GM21526 (cell line): ENCODE results near the gene SKIC3.

ENCODE experiments used
- ATAC-seq: cut with Tn5 transposase; IDR thresholded peaks from one replicate; pipeline ENCODE4 v1.9.1; 2021; ENCODE audit warnings: moderate library complexity; ENCODE audit not compliant: unreplicated experiment, low FRiP score

The SKIC3 gene

DNA sequence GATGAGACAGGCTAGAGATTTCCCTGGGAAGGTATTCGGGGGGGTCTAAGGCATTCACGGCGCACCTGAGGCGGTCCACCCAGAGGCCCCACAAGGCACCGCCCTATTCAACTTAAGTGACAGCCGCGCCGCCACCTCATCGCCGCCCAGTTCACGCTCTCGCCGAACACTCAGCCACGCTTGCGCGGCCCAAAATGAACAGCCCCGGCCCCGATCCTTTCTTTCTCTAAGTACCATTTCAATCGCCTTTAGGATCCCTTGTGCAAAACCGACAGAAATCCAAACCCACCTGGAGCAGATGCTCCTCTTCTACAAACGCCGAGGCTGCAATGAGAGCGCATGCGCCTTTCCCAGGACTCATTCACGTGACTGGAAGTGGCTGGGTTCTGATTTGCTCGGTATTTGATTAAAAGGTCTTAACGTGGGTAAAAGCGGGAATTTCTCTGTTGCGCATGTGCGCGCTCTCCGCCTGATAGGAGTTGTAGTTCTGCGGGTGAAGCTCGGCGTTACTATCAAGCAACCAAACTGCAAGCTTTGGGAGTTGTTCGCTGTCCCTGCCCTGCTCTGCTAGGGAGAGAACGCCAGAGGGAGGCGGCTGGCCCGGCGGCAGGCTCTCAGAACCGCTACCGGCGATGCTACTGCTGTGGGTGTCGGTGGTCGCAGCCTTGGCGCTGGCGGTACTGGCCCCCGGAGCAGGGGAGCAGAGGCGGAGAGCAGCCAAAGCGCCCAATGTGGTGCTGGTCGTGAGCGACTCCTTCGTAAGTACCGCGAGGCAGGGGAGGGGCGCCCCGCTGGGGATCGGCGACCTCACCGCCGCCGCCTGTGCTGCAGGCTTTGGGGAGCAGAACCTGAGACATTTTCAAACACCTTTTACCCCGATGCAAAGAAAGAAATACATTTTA lies at the start of gene SKIC3, which contains the start of gene ARSK:
TSS of gene SKIC3 (minus strand) at position 331 of the 902 bp plus-strand sequence. CDS start 7,827 bp downstream, outside the sequence.
TSS of gene ARSK (plus strand) at position 455 of the 902 bp plus-strand sequence. CDS start at position 633, 178 bp downstream.
- peak; percentile 87 for ATAC-seq

DNA sequence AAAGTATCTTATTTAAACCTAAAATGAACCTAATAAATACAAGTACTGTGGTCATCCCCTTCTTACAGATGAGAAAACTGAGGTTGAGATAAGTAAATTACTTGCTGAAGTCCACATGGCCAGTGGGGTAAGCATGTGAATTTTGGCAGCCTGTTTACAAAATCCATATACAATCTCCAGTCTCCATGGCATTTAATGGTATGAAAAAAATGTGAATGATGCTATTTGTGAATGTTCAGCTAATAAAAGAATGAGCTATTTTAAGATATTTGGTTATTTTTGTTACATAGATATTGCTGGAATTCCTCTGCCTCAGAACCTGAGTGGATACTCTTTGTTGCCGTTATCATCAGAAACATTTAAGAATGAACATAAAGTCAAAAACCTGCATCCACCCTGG lies 45.8 kb upstream of the SKIC3 start:
- ATAC-seq: no peak

DNA sequence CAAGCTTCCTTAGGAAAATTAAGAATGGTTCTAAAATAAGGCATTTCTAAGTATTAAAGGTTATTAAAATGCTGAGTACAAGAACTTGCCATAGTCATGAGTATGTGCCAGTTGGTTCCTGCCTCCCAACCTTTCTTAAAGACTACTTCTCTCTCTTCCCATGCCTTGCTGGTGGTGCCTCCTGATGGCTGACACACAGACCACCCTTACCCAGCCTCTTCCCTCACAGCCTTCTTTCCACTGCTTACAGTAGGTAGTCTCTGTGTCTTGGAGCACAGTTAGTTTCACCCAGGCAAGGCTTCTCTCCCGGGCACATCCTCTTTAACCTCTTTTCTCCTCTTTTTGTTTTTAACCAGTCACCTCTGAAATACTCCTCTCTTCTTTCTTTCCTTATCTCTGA lies 44.5 kb upstream of the SKIC3 start:
- no peak for ATAC-seq

DNA sequence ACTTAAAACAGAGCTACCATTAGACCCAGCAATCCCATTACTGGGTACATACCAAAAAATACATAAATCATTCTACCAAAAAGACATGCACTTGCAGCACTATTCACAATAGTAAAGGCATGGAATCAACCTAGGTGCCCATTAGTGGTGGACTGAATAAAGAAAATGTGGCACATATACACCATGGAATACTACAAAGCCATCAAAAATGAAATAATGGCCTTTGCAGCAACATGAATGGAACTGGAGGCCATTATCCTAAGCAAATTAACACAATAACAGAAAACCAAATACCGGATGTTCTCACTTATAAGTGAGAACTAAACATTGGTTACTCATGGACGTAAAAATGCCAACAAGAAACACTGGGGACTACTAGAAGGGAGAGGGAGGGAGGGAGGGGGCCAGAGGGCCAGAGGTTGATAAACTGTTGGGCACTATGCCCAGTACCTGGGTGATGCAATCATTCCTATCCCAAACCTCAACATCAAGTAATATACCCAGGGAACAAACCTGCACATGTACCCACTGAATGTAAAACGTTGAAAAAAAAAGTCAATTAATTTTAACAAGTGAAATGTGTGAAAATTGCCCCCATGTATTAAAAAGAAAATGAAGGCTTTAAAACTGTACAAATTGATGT lies 40.6 kb upstream of the SKIC3 start:
- ATAC-seq: no peak

DNA sequence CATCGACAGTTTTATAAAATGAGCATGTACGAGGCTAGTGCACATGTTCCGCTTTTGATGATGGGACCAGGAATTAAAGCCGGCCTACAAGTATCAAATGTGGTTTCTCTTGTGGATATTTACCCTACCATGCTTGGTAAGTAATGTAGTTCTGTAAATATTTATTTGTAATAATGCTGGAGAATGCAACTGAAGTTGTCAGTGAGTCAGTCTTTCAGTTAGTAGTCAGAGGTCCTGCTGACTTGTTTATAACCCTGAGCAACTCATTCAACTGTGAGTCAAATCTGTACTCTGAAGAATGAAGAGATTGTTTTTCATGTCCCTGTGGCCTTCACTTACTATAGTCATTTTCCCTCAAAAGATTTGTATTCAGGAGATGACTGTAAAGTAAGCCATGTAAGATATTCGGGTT lies 36.7 kb upstream of the SKIC3 start:
- ATAC-seq: peak; percentile 78

DNA sequence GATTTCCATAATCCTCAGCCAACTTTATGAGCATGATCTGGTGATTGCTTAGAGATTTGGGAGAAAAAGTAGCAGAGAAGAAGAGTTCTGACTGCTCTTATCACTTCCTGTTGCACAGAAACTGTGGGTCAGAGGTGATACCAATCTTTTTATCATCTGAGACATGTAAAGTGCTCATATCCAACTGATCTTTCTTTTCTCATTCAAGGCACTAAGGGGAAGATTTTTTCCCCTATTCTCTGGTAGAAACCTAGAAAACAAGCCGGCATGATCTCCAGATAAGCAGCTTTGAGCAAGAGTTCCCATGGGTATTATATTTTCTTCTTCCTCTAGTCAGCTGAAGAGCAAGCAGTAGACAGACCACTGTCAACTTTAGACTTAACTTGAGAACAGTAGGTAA lies 36.1 kb upstream of the SKIC3 start:
- ATAC-seq: no peak

DNA sequence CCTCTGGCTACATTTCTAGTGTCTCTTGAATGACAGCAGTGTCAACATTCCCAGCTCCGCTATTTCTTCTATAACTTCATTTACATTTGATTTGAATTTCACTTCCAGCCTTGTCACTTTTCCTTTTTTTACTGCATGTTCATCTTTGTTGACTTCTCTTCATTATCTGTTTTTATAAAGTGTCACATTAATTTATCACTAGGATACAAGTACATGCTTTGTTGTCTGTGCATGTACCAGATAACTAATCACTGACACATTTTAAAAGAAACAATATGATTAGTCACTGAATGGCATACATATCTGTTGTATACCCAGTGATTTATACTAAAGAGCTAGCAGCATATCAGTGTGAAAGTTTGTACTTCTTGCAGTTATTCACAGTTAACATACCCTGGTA lies 29.2 kb upstream of the SKIC3 start:
- ATAC-seq: no peak

DNA sequence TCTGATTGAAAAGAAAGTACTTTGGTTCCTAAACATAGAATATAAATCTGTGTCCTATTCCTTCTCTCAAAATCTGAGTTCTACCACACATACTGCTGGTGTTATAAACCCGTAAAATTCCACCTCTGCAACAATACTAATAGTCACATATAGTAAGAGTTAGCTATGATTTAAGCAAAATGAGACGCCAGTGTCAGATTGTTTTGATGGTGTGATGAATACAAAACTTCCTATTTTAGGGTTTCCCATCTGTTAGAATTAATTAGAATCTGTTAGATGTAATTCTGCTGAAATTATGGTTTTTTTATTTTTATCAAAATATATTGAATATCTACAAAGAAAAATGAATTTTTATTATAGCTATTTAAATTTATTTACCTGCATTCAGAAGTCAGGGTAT lies 26.8 kb upstream of the SKIC3 start:
- no peak for ATAC-seq

DNA sequence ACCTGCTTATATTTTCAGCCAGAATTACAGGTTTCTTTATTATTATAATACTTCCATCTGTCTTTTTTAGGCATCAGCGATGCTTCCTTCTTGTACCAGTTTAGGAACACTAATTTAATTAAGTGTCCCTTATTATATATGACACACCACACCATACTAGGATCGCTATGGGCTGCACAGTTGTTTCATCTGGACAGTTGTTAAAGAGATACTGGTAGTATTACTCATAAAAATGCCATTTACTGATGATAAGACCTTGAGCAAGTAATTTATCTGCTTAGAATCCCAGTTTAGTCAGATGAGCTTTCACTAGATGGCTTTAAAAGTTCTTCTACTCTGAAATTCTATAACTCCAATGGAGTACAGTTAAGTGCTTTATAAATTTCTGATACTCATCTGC lies 17.2 kb upstream of the SKIC3 start:
- ATAC-seq: no peak

DNA sequence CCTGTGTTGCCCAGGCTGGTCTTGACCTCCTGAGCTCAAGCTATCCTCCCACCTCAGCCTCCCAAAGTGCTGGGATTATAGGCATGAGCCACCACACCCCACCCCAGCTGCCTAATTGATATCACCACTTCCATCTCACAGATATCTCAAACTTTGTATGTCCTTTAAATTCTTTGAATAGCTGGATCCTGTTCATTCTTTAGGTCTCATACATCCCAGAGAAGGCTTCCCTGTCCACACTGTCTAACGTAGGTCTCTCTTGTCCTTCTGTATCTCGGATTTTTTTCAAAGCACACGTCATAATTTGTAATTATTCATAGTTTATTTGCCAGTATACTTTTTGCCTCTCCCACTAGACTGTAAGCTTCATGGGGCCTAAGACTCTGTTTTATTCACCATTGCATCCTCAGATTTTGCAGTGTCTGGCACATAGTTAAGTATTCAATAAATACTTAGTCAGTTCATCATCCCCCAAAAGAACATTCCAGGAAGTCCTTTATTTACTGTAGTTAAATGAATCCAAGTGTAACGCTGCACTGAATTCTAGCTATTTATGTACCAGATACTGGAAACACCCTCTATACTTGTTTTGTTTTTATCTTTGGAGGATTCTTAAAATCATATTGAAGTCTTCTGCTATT lies 10.6 kb upstream of the SKIC3 start:
- no peak for ATAC-seq

DNA sequence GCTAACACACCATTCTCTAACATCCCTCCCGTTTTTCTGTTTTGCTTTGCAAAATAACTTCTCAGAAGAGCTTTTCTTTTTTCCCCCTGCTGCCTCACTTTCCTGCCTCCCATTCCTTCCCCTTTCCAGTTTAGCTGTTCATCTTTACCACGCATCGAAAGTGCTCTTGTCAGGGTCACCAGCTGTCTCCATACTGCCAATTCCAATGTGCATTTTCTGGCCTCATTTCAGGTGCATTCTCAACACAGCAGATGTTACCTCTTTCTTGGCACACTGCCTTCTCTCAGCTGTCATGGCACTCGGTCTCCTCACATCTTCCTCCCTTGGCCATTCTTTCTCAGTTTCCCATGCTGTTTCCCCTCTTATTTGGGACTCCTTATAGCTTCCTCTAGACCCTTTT lies 9.7 kb upstream of the SKIC3 start:
- ATAC-seq: no peak

DNA sequence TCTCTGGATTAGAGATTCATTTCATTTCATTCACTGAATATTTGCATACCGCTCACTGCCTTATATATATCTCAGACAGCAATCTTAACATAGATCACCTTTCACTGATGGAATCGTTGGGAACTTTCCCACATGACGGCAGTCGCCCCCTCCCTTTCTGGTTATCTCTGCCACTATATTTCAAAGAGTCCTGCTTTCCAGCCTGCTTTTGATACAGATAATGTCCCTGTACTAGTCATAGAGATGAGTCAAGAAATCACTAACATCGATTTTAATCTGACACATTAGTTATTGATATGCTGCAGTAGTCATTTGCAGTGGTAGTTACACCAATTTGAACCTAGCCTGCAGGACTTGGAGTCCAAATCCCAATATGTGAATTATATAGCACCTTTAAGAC lies 8.6 kb upstream of the SKIC3 start:
- ATAC-seq: no peak

DNA sequence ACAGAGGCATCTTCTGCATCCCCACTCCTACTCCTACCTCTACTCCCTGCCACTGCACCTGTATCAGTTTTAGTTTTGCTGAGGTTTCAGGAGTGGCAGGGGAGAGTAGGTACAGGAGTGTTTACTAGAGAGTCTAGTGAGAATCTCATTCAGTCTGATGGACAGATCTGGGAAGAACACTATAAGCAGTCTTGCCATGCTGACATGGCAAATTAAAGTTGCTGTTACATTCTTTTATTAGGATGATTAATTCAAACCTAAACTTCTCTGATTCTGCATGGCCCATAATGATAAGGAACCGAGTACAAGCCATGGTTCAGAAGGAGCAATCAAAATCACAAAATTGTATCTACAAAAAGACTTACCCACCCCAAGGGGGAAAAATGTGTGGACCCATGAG lies 7.5 kb upstream of the SKIC3 start:
- ATAC-seq: no peak

DNA sequence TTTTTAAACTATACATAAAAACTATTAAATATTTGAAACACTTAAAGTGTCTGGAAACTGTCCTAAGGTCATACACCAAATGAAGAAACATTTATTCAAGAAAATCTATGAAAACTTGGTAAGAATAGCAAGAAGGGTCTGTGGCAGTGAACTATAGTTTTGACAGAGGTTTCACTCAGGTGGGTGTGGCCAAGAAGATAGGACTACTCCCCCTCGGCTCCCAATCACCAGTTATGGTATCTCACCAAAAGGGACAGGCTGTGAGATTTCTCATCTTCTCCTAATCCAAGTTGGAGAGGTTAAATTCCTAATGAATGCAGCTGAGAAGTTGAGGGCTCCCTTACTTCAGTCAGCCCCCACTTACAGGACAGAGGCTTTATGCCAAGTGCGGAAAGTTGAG lies 3.1 kb upstream of the SKIC3 start:
- no peak for ATAC-seq

DNA sequence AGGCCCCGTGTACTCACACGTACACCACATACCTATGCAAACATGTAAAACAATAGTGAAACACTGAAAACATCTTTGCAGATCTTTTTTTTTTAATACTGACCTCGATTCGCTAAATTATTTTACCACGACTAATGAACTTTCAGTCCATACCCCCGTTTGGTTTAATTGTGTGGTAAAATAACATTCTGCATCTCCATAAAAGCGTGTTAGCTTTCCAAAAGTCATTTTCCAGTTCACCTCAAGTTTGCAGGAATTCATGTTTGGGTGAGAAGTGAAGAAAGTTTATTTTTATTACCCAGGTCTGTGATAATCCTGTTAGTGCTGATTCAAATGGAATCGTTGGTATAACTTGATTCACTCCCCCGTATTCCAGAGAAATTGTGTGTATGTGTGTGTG lies 776 bp upstream of the SKIC3 start:
- no peak for ATAC-seq

DNA sequence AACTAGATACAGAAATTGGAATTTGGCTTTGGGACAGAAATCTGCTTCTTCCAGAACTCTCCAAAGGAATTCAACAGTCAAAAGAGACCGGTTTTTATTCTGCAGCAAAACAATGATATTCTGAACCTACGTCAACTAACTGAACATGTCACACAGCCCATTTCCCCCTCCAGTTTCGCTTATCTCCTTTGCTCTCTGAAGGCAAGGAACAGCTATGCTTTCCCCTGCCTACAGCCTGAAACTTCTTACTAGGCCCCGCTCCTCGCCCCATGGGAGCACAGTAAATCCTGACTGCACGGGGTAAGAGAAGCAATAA lies 488 bp downstream of the SKIC3 start:
- peak; percentile 31 for ATAC-seq

DNA sequence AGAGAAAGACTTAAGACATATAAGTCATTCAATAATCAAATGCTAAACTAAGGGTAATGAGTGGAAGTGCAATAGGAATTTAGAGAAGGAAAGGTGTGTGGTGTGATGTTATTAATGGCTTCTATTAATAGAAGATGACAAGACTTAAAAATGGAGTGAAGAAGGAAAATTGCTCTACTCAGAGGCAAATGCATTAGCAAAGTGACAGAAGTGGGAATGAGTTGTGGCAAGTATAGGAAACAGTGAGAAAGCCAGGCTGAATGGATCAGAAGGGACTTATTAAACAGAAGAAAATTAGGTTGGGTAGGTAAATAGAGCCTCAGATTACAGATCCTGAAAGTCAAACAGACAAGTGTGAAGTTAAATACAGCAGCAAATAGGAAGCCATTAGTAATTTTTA lies 5.7 kb downstream of the SKIC3 start:
- ATAC-seq: no peak

DNA sequence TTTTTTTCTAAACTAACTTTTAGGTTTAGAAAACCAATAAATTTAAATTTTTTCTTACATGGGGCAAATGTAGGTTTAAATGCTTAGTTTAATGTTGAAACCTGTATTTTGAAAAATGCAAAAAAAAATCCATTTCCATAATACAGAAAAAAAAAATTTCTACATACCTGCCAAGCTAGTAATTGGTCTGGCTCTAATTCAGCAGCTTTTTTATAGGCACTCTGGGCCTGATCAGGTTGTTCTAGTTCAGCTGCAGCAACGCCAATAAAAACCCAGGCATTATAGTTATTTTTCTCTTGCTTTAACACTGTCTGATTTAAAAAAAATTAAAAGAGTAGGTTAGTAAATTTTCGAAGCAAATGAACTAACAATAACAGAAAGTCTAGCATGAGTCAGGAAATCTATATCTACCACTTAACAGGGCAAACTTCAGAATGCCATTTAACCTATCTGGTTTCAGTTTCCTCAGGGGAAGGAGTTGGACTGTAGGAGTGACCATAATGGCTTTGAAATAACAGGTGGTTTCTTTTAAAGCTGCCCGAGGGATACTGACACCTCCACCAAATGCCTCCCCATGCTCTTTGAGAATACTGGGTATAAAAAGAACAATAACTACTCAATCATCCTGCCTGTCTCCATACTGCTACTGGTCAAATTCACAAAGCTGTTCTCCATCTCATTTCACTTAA lies 11.6 kb downstream of the SKIC3 start:
- ATAC-seq: no peak

DNA sequence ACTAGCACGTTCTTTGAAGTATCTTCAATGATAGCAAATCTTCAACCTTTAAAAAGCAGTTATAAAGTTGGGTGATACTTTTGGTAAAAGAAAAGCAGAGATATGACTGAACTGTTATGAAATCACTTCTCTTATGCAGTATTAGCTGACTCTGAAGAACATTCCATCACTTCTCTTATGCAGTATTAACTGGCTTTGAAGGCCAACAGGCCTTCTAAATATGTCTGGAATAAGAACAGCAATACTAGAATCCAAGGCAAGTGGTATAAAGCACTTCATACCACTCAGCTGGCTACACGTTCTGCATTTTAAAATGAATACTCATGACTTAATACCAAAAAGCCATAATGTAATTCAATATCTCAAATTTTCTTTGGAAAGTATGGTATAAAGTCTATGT lies 17.3 kb downstream of the SKIC3 start:
- ATAC-seq: no peak

DNA sequence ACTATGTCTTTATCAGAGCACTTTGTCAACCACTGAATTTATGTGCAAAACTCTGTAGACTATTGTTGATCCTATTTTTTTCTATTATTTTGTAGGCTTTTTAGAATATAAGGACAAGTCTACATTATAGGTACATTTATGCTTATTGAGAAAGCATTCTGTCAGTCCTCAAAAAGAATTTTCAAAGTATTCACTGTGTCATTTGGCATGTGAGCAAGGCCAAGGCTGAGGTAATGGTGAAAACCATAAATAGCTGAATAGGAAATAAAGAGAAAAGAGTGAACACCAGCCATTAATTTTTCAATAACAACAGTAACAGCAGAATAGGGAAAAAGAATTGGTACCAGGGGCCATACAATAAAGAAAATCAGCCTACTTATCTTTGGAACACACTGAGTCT lies 21.0 kb downstream of the SKIC3 start:
- ATAC-seq: no peak

DNA sequence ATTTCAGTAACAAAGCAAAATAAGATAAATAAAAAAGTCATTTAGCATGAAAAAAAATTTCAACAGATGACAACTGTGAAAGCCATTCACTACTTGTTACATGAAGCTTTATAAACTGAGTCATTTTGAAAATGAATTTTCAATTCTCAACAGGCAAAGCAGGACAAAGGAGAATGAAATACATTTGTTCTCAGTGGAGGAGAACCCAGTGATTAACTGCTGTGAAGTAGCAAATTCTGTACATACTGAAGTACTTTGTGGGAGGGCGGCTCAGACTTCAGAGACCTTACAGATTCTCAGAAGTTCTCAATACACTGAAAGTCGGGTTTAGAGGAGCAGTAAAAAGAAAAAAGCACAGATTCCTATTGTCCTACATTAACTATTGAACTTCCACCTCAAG lies 21.7 kb downstream of the SKIC3 start:
- no peak for ATAC-seq
